ENCODE data around the gene CCDC201. TPM values are rescaled to one million over a fixed set of nuclear protein-coding genes. Genes with fewer than 3 reads are reported as not detected.

The CCDC201 gene, protein sequence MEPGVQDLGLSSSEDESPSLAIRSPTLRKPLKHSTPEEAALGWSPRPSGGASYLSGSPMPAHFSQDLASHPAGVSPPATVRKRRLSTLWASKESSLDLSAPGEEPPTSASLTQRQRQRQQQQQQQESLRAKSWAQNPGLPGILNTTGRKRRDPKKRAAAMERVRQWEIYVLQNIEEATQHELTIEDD
- not detected in 2 replicates for total RNA-seq

DNA sequence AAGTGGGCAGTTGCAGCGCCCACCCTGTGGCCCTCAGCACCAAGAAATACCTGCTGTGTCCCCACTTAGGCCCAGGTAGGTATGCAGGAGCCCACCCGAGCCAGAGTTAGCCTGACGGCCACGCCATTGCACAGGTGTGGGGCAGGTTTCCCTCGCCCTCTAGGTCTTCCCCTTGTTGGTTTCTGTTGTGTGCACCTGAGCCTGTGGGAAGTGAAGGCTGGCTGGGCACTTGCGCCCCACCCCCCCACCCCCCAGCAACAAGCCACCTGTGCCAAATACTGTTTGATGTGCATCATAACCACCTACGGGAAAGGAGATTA lies at the start of gene CCDC201:
Gene CCDC201, minus strand, starts transcription at position 48 of the 320 bp plus-strand sequence. CDS start 75 bp downstream, outside the sequence.

GRCh38 chr7:45920502-45921380 lies 47.9 kb upstream of the CCDC201 start, which contains the start of gene IGFBP3:
Gene IGFBP3 (minus strand): TSS chr7:45921272. CDS start chr7:45921140, 132 bp downstream.

GRCh38 chr7:45888185-45888992 lies 15.5 kb upstream of the CCDC201 start, which contains the start of gene IGFBP1:
Gene IGFBP1 (plus strand): TSS chr7:45888488. CDS start chr7:45888653, 165 bp downstream.

Other genes with a start within 250 kb of the CCDC201 start
- 5.8 and 12.8 TPM in 2 replicates for gene IGFBP1, start 15.4 kb upstream of the CCDC201 start, total RNA-seq
- 290 and 686 TPM in 2 replicates for gene IGFBP3, start 48.2 kb upstream of the CCDC201 start, total RNA-seq